K562 (cell line): ENCODE data around the gene ZFYVE28. TPM values are rescaled to one million over a fixed set of nuclear protein-coding genes. Genes with fewer than 3 reads are reported as not detected.

Experiments used
- BDP1 ChIP-seq: IDR thresholded peaks from 3 replicates; pipeline ENCODE4 v1.6.1; 2011; ENCODE audit not compliant: insufficient read length, insufficient read depth
- CREBBP ChIP-seq: IDR thresholded peaks from one replicate; pipeline ENCODE4 v1.6.1; 2012; ENCODE audit warnings: low read depth, mild to moderate bottlenecking, control low read depth, inconsistent platforms, low read length
- KAT7 ChIP-seq: sonication (generic); formaldehyde crosslinking; IDR thresholded peaks from 2 replicates; pipeline ENCODE4 v1.8.0; 2022; ENCODE audit warnings: missing genetic modification reagents, mild to moderate bottlenecking, borderline replicate concordance
- THRAP3 ChIP-seq: fragments of 450-650 bp; IDR thresholded peaks from 2 replicates; pipeline ENCODE4 v1.6.1; 2016; ENCODE audit warnings: mild to moderate bottlenecking, inconsistent platforms, borderline replicate concordance
- TSC22D4 ChIP-seq: fragments of 450-650 bp; IDR thresholded peaks from 2 replicates; pipeline ENCODE4 v1.6.1; 2016; ENCODE audit warnings: missing genetic modification characterization, missing biosample characterization, control low read depth
- ZBTB17 ChIP-seq: fragments of 450-650 bp; formaldehyde crosslinking; IDR thresholded peaks from 2 replicates; pipeline ENCODE4 v1.4.0; 2020; ENCODE audit warnings: mild to moderate bottlenecking
- ZNF174 ChIP-seq: fragments of 250-450 bp; sonication (Bioruptor Pico); IDR thresholded peaks from 2 replicates; pipeline ENCODE4 v1.4.0; 2020; ENCODE audit warnings: mild to moderate bottlenecking
- polyA plus RNA-seq, 8 experiments: library from polyadenylated mRNA; depleted of rRNA in 4 of 8; stranded (reverse) in 5 of 8; unstranded in 3 of 8; fragments of >200 nt; fragmentation: Nextera tagmentation in 2 of 8; fragmentation: Illumina TruSeq in 1 of 8; extraction: Ambion mirVana in 2 of 8; extraction: Trizol in 1 of 8; gene quantifications; 2 replicates each; pipeline versions ENCODE4 v1.2.1 to v1.2.3, GENCODE V29; 2011 to 2014; ENCODE audit warnings: inconsistent platforms in 1 of 8, missing spikeins in 1 of 8
- total RNA-seq, 7 experiments: library from RNA; depleted of rRNA in 6 of 7; stranded (reverse); fragments of >200 nt in 6 of 7; fragmentation: Illumina TruSeq in 2 of 7; extraction: Trizol in 2 of 7; gene quantifications; 2 replicates each; pipeline versions ENCODE4 v1.2.1 to v1.2.3, GENCODE V29; 2011 to 2021; ENCODE audit warnings: low replicate concordance in 1 of 7
- TF ChIP-seq, protein P1 (sequence below): fragments of 250-450 bp; sonication (Bioruptor Pico); IDR thresholded peaks from 2 replicates; pipeline ENCODE4 v1.4.0; 2020; ENCODE audit warnings: mild to moderate bottlenecking, moderate library complexity
- TF ChIP-seq, protein P2 (sequence below): fragments of 450-650 bp; IDR thresholded peaks from 2 replicates; pipeline ENCODE4 v1.6.1; 2016; ENCODE audit warnings: mild to moderate bottlenecking, moderate library complexity
- TF ChIP-seq, protein P3 (sequence below), 2 experiments: fragments of 250-450 bp in 1 of 2; fragments of 450-650 bp in 1 of 2; sonication (Bioruptor Pico) in 1 of 2; IDR thresholded peaks; 2 replicates each; pipeline versions ENCODE4 v1.6.1 to v1.8.0; 2016 to 2021; ENCODE audit warnings: mild to moderate bottlenecking in 2 of 2, moderate library complexity in 2 of 2, missing compliant biosample characterization in 1 of 2, missing genetic modification characterization in 1 of 2
- TF ChIP-seq, protein P4 (sequence below): fragments of 250-450 bp; sonication (Bioruptor Pico); IDR thresholded peaks from 2 replicates; pipeline ENCODE4 v1.9.0; 2021; ENCODE audit warnings: mild to moderate bottlenecking

The ZFYVE28 gene
- total and polyA plus RNA-seq, 9 of the 15 experiments (the other 6 are each of a cell fraction or from before 2014, with no cell fraction given) = 1.3 to 24.8 (median 8.9) TPM

DNA sequence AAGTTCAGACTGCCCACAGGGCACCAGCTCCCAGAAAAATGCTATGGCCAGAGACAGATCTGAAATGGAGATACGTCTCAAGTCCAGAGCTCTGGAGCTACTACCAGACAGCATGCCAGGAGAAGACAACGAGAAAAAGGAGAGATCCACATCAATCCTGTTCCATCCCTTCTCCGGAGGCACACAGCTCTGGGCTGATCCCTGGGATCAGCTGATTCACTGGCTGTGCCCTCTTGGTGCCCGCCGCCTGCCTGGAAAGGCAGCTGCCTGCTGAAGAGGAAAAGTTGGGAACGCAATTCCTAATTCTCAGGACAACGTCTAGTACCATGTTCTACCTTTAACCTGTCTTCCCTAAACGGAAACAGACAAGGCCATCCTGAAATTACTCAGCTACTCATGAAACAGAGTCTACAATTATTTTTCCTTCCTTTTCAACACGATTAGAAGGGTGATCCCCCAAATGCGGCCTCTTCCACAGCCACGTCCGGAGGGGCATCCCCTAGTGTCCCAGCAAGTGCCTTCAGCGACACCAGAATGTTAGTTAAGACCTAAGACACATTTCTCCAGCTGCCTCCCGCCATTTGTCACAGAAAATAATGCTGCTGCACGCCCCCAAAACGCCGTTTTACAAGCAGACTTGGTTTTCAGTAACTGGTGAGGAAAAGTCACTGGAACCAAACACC is 2.4 kb downstream of the ZFYVE28 start (continued):
- TF ChIP-seq, protein P1, sequence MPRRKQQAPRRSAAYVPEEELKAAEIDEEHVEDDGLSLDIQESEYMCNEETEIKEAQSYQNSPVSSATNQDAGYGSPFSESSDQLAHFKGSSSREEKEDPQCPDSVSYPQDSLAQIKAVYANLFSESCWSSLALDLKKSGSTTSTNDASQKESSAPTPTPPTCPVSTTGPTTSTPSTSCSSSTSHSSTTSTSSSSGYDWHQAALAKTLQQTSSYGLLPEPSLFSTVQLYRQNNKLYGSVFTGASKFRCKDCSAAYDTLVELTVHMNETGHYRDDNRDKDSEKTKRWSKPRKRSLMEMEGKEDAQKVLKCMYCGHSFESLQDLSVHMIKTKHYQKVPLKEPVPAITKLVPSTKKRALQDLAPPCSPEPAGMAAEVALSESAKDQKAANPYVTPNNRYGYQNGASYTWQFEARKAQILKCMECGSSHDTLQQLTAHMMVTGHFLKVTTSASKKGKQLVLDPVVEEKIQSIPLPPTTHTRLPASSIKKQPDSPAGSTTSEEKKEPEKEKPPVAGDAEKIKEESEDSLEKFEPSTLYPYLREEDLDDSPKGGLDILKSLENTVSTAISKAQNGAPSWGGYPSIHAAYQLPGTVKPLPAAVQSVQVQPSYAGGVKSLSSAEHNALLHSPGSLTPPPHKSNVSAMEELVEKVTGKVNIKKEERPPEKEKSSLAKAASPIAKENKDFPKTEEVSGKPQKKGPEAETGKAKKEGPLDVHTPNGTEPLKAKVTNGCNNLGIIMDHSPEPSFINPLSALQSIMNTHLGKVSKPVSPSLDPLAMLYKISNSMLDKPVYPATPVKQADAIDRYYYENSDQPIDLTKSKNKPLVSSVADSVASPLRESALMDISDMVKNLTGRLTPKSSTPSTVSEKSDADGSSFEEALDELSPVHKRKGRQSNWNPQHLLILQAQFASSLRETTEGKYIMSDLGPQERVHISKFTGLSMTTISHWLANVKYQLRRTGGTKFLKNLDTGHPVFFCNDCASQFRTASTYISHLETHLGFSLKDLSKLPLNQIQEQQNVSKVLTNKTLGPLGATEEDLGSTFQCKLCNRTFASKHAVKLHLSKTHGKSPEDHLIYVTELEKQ = no peak
- TF ChIP-seq, protein P2, sequence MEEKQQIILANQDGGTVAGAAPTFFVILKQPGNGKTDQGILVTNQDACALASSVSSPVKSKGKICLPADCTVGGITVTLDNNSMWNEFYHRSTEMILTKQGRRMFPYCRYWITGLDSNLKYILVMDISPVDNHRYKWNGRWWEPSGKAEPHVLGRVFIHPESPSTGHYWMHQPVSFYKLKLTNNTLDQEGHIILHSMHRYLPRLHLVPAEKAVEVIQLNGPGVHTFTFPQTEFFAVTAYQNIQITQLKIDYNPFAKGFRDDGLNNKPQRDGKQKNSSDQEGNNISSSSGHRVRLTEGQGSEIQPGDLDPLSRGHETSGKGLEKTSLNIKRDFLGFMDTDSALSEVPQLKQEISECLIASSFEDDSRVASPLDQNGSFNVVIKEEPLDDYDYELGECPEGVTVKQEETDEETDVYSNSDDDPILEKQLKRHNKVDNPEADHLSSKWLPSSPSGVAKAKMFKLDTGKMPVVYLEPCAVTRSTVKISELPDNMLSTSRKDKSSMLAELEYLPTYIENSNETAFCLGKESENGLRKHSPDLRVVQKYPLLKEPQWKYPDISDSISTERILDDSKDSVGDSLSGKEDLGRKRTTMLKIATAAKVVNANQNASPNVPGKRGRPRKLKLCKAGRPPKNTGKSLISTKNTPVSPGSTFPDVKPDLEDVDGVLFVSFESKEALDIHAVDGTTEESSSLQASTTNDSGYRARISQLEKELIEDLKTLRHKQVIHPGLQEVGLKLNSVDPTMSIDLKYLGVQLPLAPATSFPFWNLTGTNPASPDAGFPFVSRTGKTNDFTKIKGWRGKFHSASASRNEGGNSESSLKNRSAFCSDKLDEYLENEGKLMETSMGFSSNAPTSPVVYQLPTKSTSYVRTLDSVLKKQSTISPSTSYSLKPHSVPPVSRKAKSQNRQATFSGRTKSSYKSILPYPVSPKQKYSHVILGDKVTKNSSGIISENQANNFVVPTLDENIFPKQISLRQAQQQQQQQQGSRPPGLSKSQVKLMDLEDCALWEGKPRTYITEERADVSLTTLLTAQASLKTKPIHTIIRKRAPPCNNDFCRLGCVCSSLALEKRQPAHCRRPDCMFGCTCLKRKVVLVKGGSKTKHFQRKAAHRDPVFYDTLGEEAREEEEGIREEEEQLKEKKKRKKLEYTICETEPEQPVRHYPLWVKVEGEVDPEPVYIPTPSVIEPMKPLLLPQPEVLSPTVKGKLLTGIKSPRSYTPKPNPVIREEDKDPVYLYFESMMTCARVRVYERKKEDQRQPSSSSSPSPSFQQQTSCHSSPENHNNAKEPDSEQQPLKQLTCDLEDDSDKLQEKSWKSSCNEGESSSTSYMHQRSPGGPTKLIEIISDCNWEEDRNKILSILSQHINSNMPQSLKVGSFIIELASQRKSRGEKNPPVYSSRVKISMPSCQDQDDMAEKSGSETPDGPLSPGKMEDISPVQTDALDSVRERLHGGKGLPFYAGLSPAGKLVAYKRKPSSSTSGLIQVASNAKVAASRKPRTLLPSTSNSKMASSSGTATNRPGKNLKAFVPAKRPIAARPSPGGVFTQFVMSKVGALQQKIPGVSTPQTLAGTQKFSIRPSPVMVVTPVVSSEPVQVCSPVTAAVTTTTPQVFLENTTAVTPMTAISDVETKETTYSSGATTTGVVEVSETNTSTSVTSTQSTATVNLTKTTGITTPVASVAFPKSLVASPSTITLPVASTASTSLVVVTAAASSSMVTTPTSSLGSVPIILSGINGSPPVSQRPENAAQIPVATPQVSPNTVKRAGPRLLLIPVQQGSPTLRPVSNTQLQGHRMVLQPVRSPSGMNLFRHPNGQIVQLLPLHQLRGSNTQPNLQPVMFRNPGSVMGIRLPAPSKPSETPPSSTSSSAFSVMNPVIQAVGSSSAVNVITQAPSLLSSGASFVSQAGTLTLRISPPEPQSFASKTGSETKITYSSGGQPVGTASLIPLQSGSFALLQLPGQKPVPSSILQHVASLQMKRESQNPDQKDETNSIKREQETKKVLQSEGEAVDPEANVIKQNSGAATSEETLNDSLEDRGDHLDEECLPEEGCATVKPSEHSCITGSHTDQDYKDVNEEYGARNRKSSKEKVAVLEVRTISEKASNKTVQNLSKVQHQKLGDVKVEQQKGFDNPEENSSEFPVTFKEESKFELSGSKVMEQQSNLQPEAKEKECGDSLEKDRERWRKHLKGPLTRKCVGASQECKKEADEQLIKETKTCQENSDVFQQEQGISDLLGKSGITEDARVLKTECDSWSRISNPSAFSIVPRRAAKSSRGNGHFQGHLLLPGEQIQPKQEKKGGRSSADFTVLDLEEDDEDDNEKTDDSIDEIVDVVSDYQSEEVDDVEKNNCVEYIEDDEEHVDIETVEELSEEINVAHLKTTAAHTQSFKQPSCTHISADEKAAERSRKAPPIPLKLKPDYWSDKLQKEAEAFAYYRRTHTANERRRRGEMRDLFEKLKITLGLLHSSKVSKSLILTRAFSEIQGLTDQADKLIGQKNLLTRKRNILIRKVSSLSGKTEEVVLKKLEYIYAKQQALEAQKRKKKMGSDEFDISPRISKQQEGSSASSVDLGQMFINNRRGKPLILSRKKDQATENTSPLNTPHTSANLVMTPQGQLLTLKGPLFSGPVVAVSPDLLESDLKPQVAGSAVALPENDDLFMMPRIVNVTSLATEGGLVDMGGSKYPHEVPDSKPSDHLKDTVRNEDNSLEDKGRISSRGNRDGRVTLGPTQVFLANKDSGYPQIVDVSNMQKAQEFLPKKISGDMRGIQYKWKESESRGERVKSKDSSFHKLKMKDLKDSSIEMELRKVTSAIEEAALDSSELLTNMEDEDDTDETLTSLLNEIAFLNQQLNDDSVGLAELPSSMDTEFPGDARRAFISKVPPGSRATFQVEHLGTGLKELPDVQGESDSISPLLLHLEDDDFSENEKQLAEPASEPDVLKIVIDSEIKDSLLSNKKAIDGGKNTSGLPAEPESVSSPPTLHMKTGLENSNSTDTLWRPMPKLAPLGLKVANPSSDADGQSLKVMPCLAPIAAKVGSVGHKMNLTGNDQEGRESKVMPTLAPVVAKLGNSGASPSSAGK = no peak
- TF ChIP-seq ZBTB17 (CRISPR knock-in tag) (no peak), CREBBP (no peak), BDP1 (no peak), KAT7 (CRISPR knock-in tag) (0 out of 2 replicates have a peak, but pooled peaks have one; percentile 64), TSC22D4 (no peak), THRAP3 (no peak), ZNF174 (no peak)
- TF ChIP-seq, protein P3, sequence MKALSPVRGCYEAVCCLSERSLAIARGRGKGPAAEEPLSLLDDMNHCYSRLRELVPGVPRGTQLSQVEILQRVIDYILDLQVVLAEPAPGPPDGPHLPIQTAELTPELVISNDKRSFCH (CRISPR knock-in tag; IDR thresholded peaks at IDR 0.05) = no peak
- TF ChIP-seq, protein P3 (tag; IDR thresholded peaks at IDR 0.05) = no peak
- TF ChIP-seq, protein P4, sequence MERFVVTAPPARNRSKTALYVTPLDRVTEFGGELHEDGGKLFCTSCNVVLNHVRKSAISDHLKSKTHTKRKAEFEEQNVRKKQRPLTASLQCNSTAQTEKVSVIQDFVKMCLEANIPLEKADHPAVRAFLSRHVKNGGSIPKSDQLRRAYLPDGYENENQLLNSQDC (CRISPR knock-in tag) = no peak
